ENCODE measurements around the gene OAF.

Gene OAF

DNA sequence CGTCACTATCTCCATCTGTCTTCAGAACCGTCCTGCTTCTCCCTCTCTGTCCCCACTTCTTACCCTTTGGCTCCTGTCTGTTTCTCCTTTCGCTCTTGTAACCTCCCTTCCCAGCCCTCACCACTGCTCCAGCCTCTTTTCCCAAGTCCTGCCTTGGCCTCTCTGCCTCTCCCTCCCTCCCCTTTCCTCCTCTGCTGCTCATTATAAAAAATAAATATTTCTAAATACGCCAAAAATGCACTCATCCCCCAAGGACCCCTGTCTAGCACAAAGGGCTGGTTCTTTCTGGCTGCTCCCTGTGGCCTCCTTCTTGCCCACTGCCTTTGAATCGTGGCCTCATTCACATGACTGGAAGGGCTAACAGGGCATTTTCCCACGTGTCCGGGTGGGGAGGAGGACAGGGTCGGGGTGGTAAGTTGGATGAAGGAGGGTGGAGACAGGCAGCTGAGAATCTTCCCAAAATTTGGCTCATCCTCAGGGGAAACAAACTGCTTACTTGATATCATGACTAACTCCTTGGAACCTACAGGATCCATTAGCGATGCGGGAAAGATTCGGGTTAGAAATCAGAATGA is 26.4 kb upstream of the OAF start:
- DNase-seq = no peak

DNA sequence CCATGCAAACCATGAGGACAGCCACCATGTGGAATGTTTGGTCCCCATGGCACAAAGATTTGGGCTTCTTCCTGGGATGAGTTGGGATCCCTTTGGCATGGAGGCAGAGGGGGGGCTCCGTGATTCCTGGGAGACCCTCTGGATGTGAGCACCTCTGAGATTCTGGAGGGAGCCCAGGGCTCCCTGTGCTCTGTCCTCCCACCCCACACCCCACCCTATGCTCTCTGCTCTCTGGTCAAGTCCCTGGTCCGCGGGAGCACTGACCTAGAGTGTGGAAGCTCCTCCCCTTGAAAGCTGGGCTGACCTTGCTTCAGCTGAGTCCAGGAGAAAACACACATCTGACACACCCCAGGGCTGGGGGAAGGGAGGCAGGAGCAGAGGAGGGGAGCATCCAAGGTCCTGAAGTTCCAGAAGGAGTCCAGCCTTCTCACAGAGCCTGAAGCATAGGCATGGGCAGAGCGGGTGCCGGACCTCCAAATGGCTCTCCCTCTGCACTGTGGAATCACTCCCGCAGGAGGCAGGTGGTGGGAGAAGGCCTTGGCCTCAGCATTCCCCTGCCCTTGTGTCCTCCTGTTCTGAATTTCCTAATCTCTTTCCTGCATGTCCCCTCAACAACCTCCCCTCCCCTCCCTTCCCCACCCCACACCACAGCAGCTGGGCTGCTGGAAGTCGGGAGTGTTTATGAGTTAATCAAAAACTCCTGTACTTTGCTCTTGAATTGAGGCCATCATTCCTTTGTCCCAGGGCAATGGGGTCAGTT is 25.7 kb upstream of the OAF start:
- no peak for DNase-seq

DNA sequence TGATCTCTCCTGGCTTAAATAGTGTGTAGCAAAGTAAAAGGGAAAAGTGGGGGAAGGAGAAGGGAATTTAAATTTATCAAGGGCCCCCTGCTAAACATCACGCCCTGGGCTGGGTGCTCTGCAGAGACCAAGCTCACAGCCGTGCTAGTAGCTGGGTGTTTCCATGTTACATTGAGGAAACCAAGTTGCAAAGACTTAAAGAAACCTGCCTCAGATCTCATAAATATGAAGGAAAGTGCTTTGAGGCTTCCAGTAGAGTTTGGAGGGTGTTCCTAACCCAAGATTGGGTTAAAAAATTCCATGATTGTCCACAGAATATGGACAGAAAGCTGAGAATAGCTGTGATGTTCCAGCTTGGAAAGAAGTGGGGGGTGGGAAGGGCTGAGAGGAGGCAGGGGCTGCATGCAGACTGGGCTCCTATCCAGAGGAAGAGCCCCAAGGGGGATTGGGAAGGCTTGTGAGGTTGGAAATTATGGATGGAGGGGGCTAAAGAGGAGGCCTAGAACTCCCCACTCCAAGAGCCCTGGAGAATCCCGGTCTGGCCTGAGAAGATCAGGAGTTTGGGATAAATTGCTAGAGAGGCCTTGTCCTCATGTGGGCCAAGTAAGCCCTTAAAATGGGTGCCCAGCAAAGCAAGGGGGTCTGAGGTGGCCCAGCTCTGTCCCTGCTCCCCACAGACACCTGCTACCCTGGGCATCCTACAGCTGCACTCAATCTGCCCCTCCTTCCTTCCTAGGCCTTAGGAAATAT is 25.0 kb upstream of the OAF start:
- no peak for DNase-seq

DNA sequence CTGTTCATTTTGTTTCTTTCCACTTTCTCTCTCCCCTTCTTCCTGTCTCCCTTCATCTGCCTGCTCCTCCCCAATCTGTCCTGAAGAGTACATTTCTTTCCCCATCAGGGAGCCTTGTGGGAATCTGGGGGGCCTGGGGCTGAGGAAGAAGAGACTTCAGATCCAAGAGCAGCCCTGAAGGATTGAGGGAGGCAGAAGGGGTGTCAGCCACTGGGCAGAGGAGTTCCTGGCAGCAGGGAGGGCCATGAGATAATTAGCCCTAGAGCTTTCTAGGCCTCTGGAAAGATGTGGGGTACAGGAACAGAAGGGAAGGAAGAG is 24.4 kb upstream of the OAF start:
- no peak for DNase-seq

- no peak for DNase-seq
These were observed 23.8 kb upstream of the OAF start for GRCh38 chr11:120186774-120187591.

- DNase-seq = no peak
These were observed 22.5 kb upstream of the OAF start for GRCh38 chr11:120188371-120188770.

GRCh38 chr11:120188811-120189455 is 21.9 kb upstream of the OAF start:
- DNase-seq = no peak

GRCh38 chr11:120191058-120191457 is 19.8 kb upstream of the OAF start:
- DNase-seq = no peak

GRCh38 chr11:120192831-120193625 is 17.8 kb upstream of the OAF start:
- DNase-seq = no peak

DNA sequence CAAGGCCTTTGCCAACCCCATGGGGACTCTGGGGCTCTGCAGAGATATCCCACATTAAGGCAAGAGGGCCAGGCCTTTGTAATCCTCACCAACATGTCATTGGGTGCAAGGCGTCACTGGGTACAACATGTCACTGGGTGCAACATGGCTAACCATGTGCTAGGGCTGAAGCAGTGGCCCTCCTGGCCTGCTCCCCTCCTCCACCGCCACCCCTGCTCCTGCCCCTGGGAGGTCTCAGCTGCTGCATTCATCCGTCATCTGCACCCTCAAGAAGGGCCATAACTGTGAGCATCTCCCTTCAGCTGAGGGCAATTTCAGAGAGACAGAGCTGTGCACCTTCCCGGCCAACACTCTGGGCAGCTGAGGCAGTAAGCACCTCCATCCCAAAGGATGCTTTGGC is 16.7 kb upstream of the OAF start:
- no peak for DNase-seq

- no peak for DNase-seq
These were observed 15.1 kb upstream of the OAF start for GRCh38 chr11:120195601-120196320.

- DNase-seq = no peak
These were observed 14.0 kb upstream of the OAF start for GRCh38 chr11:120196826-120197225.

GRCh38 chr11:120197251-120197891 is 13.5 kb upstream of the OAF start:
- DNase-seq = no peak

DNA sequence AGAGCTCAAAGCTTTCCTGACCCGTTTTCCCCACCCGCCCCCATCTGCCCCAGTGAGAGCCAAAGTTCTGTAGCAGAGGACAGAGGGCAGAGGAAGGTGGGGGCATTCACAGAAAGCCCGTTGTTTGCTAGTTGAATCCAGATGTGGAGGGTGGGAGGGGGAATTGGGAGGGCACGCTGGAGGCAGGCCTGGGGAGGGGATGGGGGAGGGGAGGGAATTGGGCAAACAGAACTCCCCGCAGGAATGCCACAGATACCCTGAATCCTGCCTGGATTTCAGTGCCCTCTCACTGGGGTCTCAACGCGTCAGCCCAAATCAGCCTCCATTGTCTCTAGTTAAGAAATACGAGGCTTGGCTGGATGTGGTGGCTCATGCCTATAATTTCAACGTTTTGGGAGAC is 12.9 kb upstream of the OAF start:
- DNase-seq = no peak

- no peak for DNase-seq
These were observed 12.4 kb upstream of the OAF start for GRCh38 chr11:120198403-120198786.

GRCh38 chr11:120198787-120199469 is 11.9 kb upstream of the OAF start:
- DNase-seq = no peak

GRCh38 chr11:120199613-120200012 is 11.2 kb upstream of the OAF start:
- DNase-seq = no peak

GRCh38 chr11:120200677-120201076 is 10.2 kb upstream of the OAF start:
- DNase-seq = no peak

- DNase-seq = no peak
These were observed 9.2 kb upstream of the OAF start for GRCh38 chr11:120201653-120202052.

DNA sequence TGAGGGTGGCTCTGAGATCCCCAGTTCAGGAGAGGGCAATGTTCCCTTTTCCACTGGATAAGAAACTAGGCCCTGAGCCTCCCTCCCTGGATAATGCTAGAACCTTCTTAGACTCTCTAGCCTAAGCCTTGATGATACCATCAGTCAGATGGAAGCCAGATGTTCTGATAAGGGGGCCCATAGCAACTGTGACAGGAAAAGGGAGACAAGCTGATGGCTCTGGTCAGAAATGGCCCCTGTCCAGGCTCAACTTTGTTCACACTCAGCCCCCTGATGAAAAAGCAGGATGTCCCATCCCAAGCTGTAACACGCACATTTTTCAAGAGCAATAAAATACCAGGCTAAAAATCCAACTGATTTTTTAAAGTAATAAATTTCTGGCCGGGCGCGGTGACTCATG is 7.2 kb upstream of the OAF start:
- DNase-seq = no peak

Measured in activated gamma-delta T cell (primary cell).